Endothelial cell of umbilical vein (primary cell): ENCODE measurements around the gene ANAPC2. TPM values are rescaled to one million over a fixed set of nuclear protein-coding genes. Genes with fewer than 3 reads are reported as not detected.
"Not testable (repeated sequence)": the region's sequence is repeated elsewhere in the genome, so short reads cannot be mapped to it uniquely, and the experiment has no call there.

Experiments
- BruUV-seq: library from RNA; stranded (reverse); fragments of 400-500 nt; replicated peaks from 2 replicates; lab custom pipeline; 2021; lab: Mats Ljungman, UMichigan
- CTCF ChIA-PET: fragments of 300-600, 350-600 bp; sonication (Branson Sonifier 250); formaldehyde crosslinking; loops from one replicate; lab custom pipeline; 2021; ENCODE audit warnings: antibody characterized with exemption, inconsistent platforms; lab: Charles Lee
- POLR2A ChIA-PET: fragments of 300-600, 350-600 bp; sonication (Branson Sonifier 250); formaldehyde crosslinking; loops from one replicate; lab custom pipeline; 2021; ENCODE audit warnings: antibody characterized with exemption, inconsistent platforms; lab: Charles Lee
- DNase-seq: peaks from one replicate; pipeline ENCODE4 v3.0.0-alpha.2; 2011; ENCODE audit warnings: low read depth, low spot score
- FAIRE-seq: peaks from 2 replicates; lab custom pipeline; 2011; peaks lifted over from hg19 to GRCh38; lab: Jason Lieb, UNC
- H2AFZ ChIP-seq: 2 replicates; pipeline ENCODE4 v1.6.0; 2012; ENCODE audit warnings: low read depth, low read length, control low read depth, inconsistent platforms
- H3K27ac ChIP-seq: 2 replicates; pipeline ENCODE4 v1.5.1; 2011; ENCODE audit warnings: low read depth, mild to moderate bottlenecking, control low read depth, low read length, moderate library complexity; ENCODE audit not compliant: insufficient read depth
- H3K27me3 ChIP-seq, 2 experiments: 2 replicates each; pipeline versions ENCODE4 v1.6.0 to v1.6.1; 2011; ENCODE audit warnings: low read length in 2 of 2, mixed read lengths in 1 of 2; ENCODE audit not compliant: control insufficient read depth in 2 of 2, insufficient read depth in 2 of 2
- H3K36me3 ChIP-seq, 2 experiments: 2 replicates in 1 of 2; 3 replicates in 1 of 2; pipeline ENCODE4 v1.5.1; 2011; ENCODE audit warnings: low read length in 2 of 2, mild to moderate bottlenecking in 1 of 2, moderate library complexity in 1 of 2; ENCODE audit not compliant: control insufficient read depth in 2 of 2, insufficient read depth in 2 of 2; ENCODE audit errors: extremely low read depth in 1 of 2
- H3K4me1 ChIP-seq: 3 replicates; pipeline ENCODE4 v1.5.1; 2011; ENCODE audit warnings: mild to moderate bottlenecking, low read length; ENCODE audit not compliant: control insufficient read depth, insufficient read depth; ENCODE audit errors: extremely low read depth
- H3K4me2 ChIP-seq: 2 replicates; pipeline ENCODE4 v1.6.1; 2011; ENCODE audit warnings: low read length, control low read depth, mixed read lengths; ENCODE audit not compliant: insufficient read depth
- H3K4me3 ChIP-seq, 3 experiments: fragments of 200-600 bp in 1 of 3; sonication (generic), shearing (Covaris generic) in 1 of 3; replicated peaks in 1 of 3; 2 replicates each; pipeline ENCODE4 v1.5.1; 2011 to 2016; ENCODE audit warnings: control low read depth in 3 of 3, low read length in 3 of 3, mild to moderate bottlenecking in 2 of 3, inconsistent platforms in 1 of 3, low read depth in 1 of 3, moderate library complexity in 1 of 3; ENCODE audit not compliant: insufficient read depth in 1 of 3
- H3K79me2 ChIP-seq: 2 replicates; pipeline ENCODE4 v1.6.0; 2012; ENCODE audit warnings: low read length, inconsistent platforms; ENCODE audit not compliant: control insufficient read depth, insufficient read depth
- H3K9ac ChIP-seq: replicated peaks from 2 replicates; pipeline ENCODE3; 2011; ENCODE audit warnings: low read length, control low read depth; ENCODE audit not compliant: insufficient read depth; ENCODE audit errors: extremely low read depth
- H3K9me1 ChIP-seq: replicated peaks from 3 replicates; pipeline ENCODE4 v1.6.0; 2011; ENCODE audit warnings: mild to moderate bottlenecking, low read length; ENCODE audit not compliant: control insufficient read depth, insufficient read depth; ENCODE audit errors: extremely low read depth
- H3K9me3 ChIP-seq: replicated peaks from 2 replicates; pipeline ENCODE4 v1.5.1; 2012; ENCODE audit warnings: low read length, inconsistent platforms; ENCODE audit not compliant: control insufficient read depth, insufficient read depth
- H4K20me1 ChIP-seq: replicated peaks from 2 replicates; pipeline ENCODE3; 2011; ENCODE audit warnings: mild to moderate bottlenecking, low read length; ENCODE audit not compliant: control insufficient read depth, insufficient read depth; ENCODE audit errors: extremely low read depth
- EZH2 ChIP-seq: IDR thresholded peaks from 2 replicates; pipeline ENCODE4 v1.6.1; 2012; ENCODE audit warnings: borderline replicate concordance, low read depth, mild to moderate bottlenecking, moderate library complexity, low read length, inconsistent platforms; ENCODE audit not compliant: severe bottlenecking
- JUN ChIP-seq: IDR thresholded peaks from 2 replicates; pipeline ENCODE4 v1.6.1; 2011; ENCODE audit warnings: borderline replicate concordance, low read depth; ENCODE audit not compliant: insufficient read length, insufficient read depth
- dilution Hi-C: fragments of 300-500 bp; cut with MboI; formaldehyde crosslinking; loops from one replicate; pipeline ENCODE4 v1.15.0; 2019; ENCODE audit warnings: low sequenced_read_pairs; ENCODE audit not compliant: extremely low pct_ligation_motif_present
- intact Hi-C: fragments of 100-400 bp; cut with micrococcal nuclease; formaldehyde crosslinking; loops from one replicate; pipeline ENCODE4 v1.10.0; 2022
- polyA plus RNA-seq, 4 experiments: library from polyadenylated mRNA; depleted of rRNA in 3 of 4; stranded (reverse) in 3 of 4; unstranded in 1 of 4; fragments of >200 nt; gene quantifications; 2 replicates each; pipeline versions ENCODE4 v1.2.1 to v1.2.3, GENCODE V29; 2011 to 2012; ENCODE audit warnings: missing spikeins in 1 of 4
- total RNA-seq: library from RNA; stranded (reverse); gene quantifications from 2 replicates; pipeline ENCODE4 v1.2.3, GENCODE V29; 2021

ANAPC2 gene
- total and polyA plus RNA-seq, 2 donors (not counting 3 experiments of a cell fraction or from before 2014, with no cell fraction given), result 44.8 to 69.2 TPM

GRCh38 chr9:137136261-137136880, 52.0 kb downstream of the ANAPC2 start:
- ChIA-PET CTCF (interaction anchor here (2.6 kb wide), 1 partner anchor 100 kb away, joined by 10 read pairs; no protein-coding TSS in a partner anchor), POLR2A (interaction anchor here (1.0 kb wide), 1 partner anchor 105 kb away, joined by 3 read pairs; the partner anchor contains the start of gene TUBB4B)
- H3K27me3 ChIP-seq, result peaks cover 35 to 36% of the 10 kb centered on the region in 2 experiments
- H3K36me3 ChIP-seq, result no peaks in the 10 kb centered on the region
- no peaks in the 10 kb centered on the region for H3K79me2 ChIP-seq
- no peak overlapping the region for H3K27ac ChIP-seq
- no peaks in the 10 kb centered on the region for H3K9me3 ChIP-seq
- no peak for DNase-seq
- no peak overlapping the region for H3K9ac ChIP-seq
- H4K20me1 ChIP-seq, result no peaks in the 10 kb centered on the region
- FAIRE-seq, result no peak
- no peak overlapping the region for H2AFZ ChIP-seq
- no peaks in the 10 kb centered on the region for H3K4me1 ChIP-seq
- H3K9me1 ChIP-seq, result no peaks in the 10 kb centered on the region
- no peak overlapping the region for H3K4me2 ChIP-seq
- TF ChIP-seq EZH2 (peak; percentile 45), JUN (no peak)
- dilution Hi-C loops, result no loop called here
- no peak overlapping the region for H3K4me3 ChIP-seq
- BruUV-seq, result no TSS peak
- intact Hi-C loops, result no loop called here

- H3K36me3 ChIP-seq, result not testable (repeated sequence)
Measured at GRCh38 chr9:137135154-137135553, 53.2 kb downstream of the ANAPC2 start.

More at GRCh38 chr9:137135154-137135553, 53.2 kb downstream of the ANAPC2 start:
- H2AFZ ChIP-seq, H3K4me3 ChIP-seq, H4K20me1 ChIP-seq, H3K9ac ChIP-seq, H3K4me2 ChIP-seq, intact Hi-C loops, H3K27ac ChIP-seq, FAIRE-seq, H3K9me3 ChIP-seq, DNase-seq, H3K79me2 ChIP-seq, BruUV-seq, dilution Hi-C loops, H3K9me1 ChIP-seq, H3K4me1 ChIP-seq: not testable (repeated sequence)
- H3K27me3 ChIP-seq, result peaks cover 27 to 30% of the 10 kb centered on the region in 2 experiments
- POLR2A ChIA-PET, result interaction anchor here (0.7 kb wide), 1 partner anchor 23 kb away, joined by 3 read pairs; no protein-coding TSS in a partner anchor
- CTCF ChIA-PET, result interaction anchor here (0.7 to 2.6 kb wide), 4 partner anchors 17 to 102 kb away, joined by 3 to 10 read pairs (median 4); no protein-coding TSS in a partner anchor
